ENCODE data around the gene GALK1. TPM values are rescaled to one million over a fixed set of nuclear protein-coding genes. Genes with fewer than 3 reads are reported as not detected.
"Not testable (repeated sequence)": the region's sequence is repeated elsewhere in the genome, so short reads cannot be mapped to it uniquely, and the experiment has no call there.

Gene GALK1
- total RNA-seq, 1 experiment from 2014 or later: 36.7 TPM

DNA sequence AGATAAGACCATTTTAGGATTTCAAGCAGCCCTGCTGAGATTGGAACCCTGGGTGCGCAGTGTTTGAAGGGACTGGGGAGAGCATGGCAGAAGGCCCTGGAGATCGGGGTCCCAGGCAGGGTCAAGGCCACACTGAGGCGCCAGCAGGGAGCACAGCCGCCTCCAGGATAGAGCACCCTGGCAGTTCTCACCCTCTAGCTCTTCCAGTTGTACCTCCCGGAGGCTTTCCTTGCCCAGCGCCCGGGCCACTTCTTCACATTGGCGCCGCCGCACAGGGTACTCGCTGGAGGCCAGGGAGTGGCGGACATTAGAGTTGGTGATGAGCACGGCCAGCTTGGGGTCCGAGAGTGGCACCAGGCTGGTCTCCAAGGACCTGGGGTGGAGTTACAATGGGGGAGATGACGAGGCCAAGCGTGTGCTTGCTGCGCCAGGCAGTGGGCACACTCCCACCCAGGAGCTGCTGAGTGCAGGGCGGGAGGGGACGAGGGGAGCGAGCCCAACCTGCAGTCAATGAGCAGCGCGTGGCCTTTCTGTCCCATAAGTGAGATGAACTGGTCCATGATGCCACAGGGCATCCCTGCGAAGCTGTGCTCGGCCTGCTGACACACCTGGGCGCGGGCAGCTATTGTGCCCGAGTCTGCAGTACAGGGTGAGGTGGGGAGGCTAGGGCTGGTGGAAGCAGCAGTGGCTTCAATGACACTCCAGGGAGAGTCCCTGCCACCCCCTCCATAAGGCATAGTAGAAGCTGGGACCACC is 2.3 kb downstream of the GALK1 start:
- no peak overlapping the region for H3K4ac ChIP-seq (ENCODE audit: low read depth, low read length)
- H2BK15ac ChIP-seq (ENCODE audit: low read depth, low read length): no peak overlapping the region
- peaks cover 11 to 18% of the 10 kb centered on the region in 2 experiments for H3K4me1 Mint-ChIP-seq
- H3K14ac ChIP-seq (ENCODE audit: insufficient read depth, low read length): no peak overlapping the region
- DNase-seq: no peak
- no peak overlapping the region for H4K8ac ChIP-seq (replicated peaks; ENCODE audit: insufficient read length, low read depth, low read length)
- H3K9me3 Mint-ChIP-seq: no peaks in the 10 kb centered on the region
- no peak overlapping the region for H3K27ac Mint-ChIP-seq
- H3K79me1 ChIP-seq (ENCODE audit: insufficient read depth, low read depth, low read length, poor library complexity, severe bottlenecking): no peaks in the 10 kb centered on the region
- H3K9me3 ChIP-seq (ENCODE audit: control insufficient read depth, low read depth, low read length): no peaks in the 10 kb centered on the region
- no peak overlapping the region for H3K23ac ChIP-seq (ENCODE audit: insufficient read length, low read depth, low read length)
- TF ChIP-seq, protein P1, sequence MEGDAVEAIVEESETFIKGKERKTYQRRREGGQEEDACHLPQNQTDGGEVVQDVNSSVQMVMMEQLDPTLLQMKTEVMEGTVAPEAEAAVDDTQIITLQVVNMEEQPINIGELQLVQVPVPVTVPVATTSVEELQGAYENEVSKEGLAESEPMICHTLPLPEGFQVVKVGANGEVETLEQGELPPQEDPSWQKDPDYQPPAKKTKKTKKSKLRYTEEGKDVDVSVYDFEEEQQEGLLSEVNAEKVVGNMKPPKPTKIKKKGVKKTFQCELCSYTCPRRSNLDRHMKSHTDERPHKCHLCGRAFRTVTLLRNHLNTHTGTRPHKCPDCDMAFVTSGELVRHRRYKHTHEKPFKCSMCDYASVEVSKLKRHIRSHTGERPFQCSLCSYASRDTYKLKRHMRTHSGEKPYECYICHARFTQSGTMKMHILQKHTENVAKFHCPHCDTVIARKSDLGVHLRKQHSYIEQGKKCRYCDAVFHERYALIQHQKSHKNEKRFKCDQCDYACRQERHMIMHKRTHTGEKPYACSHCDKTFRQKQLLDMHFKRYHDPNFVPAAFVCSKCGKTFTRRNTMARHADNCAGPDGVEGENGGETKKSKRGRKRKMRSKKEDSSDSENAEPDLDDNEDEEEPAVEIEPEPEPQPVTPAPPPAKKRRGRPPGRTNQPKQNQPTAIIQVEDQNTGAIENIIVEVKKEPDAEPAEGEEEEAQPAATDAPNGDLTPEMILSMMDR (conservative IDR thresholded peaks at IDR 0.05): no peak
- H3K4me3 Mint-ChIP-seq: peak overlapping the region in 1 of 2 experiments; percentile 51; a peak in 2 of 5 replicates
- H3K9ac ChIP-seq (ENCODE audit: extremely low read depth, insufficient read length, low read length): no peak overlapping the region
- H3K18ac ChIP-seq (ENCODE audit: insufficient read length, low read depth, low read length): no peak overlapping the region
- no peaks in the 10 kb centered on the region for H3K4me1 ChIP-seq (ENCODE audit: insufficient read depth, low read length)
- no peak overlapping the region for H3K4me2 ChIP-seq (ENCODE audit: insufficient read depth, insufficient read length, low read length)
- no peak overlapping the region for H2BK20ac ChIP-seq (ENCODE audit: low read depth, low read length, poor library complexity, severe bottlenecking)
- no peak overlapping the region for H3K27ac ChIP-seq (ENCODE audit: insufficient read length, low read depth, low read length)
- H2BK120ac ChIP-seq (ENCODE audit: low read depth, low read length, poor library complexity, severe bottlenecking): no peak overlapping the region
- WGBS (ENCODE audit: extremely low coverage, insufficient read length, low lambda C conversion rate): no CpG with 5 or more reads among the region's 27 CpGs
- H3K36me3 Mint-ChIP-seq (ENCODE audit: insufficient read depth in 1 of 3, low read depth in 3 of 3): peaks cover 0 to 6% (median 2%) of the 10 kb centered on the region in 3 experiments; a peak in 4 of 7 replicates
- peaks cover 11% of the 10 kb centered on the region for H3K23me2 ChIP-seq (ENCODE audit: insufficient read length, low read depth, low read length, poor library complexity, severe bottlenecking)
- no peak overlapping the region for H4K5ac ChIP-seq (ENCODE audit: insufficient read length, low read depth, low read length)
- no peaks in the 10 kb centered on the region for H3K79me2 ChIP-seq (ENCODE audit: insufficient read depth, low read length)
- H3K27me3 ChIP-seq (ENCODE audit: insufficient read depth, low read length): no peaks in the 10 kb centered on the region
- no peak overlapping the region for H2BK5ac ChIP-seq (ENCODE audit: insufficient read length, low read length)
- H4K91ac ChIP-seq (ENCODE audit: insufficient read length, low read depth, low read length): no peak overlapping the region
- H2AK5ac ChIP-seq (ENCODE audit: insufficient read length, low read length): no peak overlapping the region
- H3K56ac ChIP-seq (ENCODE audit: insufficient read length, low read depth, low read length): no peak overlapping the region
- H4K20me1 ChIP-seq (ENCODE audit: control insufficient read depth, insufficient read depth, insufficient read length): no peaks in the 10 kb centered on the region
- no peak overlapping the region for H2BK12ac ChIP-seq (ENCODE audit: insufficient read length, low read depth, low read length)
- no peak overlapping the region for H3T11ph ChIP-seq (ENCODE audit: low read length)
- no peak overlapping the region for H2AFZ ChIP-seq (ENCODE audit: low read length)
- H3K27me3 Mint-ChIP-seq (ENCODE audit: low read depth): no peaks in the 10 kb centered on the region; the same call in 1 of the 2 replicates

DNA sequence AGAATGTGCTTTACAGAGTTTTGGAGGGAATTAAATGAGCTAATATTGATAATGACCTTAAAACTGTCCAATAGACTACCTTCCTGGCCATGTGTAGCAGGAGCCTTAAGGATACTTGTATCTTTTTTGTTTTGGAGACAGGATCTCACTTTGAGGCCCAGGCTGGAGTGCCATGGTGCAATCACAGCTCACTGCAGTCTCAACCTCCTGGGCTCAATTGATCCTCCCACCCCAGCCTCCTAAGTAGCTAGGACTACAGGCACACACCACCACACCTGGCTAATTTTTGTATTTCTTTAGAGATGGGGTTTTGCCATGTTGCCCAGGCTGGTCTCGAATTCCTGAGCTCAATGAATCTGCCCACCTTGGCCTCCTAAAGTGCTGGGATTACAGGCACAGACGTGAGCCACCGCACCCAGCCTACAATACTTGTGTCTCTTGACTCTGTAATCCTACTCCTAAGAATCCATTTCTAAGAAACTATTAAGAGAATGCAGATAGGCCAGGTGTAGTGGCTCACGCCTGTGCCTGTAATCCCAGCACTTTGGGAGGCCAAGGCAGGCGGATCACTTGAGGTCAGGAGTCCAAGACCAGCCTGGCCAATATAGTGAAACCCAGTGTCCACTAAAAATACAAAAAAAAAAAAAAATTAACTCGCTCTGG is 4.9 kb downstream of the GALK1 start:
- not testable (repeated sequence) for H2BK5ac ChIP-seq (ENCODE audit: insufficient read length, low read length); H3K4me2 ChIP-seq (ENCODE audit: insufficient read depth, insufficient read length, low read length); H3K27me3 Mint-ChIP-seq (ENCODE audit: low read depth); H3K79me2 ChIP-seq (ENCODE audit: insufficient read depth, low read length); H3K9me3 ChIP-seq (ENCODE audit: control insufficient read depth, low read depth, low read length); H4K8ac ChIP-seq (replicated peaks; ENCODE audit: insufficient read length, low read depth, low read length); H2AK5ac ChIP-seq (ENCODE audit: insufficient read length, low read length); H3K4ac ChIP-seq (ENCODE audit: low read depth, low read length); H2BK12ac ChIP-seq (ENCODE audit: insufficient read length, low read depth, low read length); H2AFZ ChIP-seq (ENCODE audit: low read length); H3K18ac ChIP-seq (ENCODE audit: insufficient read length, low read depth, low read length); H4K5ac ChIP-seq (ENCODE audit: insufficient read length, low read depth, low read length); H3K36me3 Mint-ChIP-seq (ENCODE audit: insufficient read depth in 1 of 3, low read depth in 3 of 3); H3K14ac ChIP-seq (ENCODE audit: insufficient read depth, low read length); H4K91ac ChIP-seq (ENCODE audit: insufficient read length, low read depth, low read length); H2BK15ac ChIP-seq (ENCODE audit: low read depth, low read length); H3T11ph ChIP-seq (ENCODE audit: low read length); H3K27me3 ChIP-seq (ENCODE audit: insufficient read depth, low read length); H2BK120ac ChIP-seq (ENCODE audit: low read depth, low read length, poor library complexity, severe bottlenecking); H3K27ac ChIP-seq (ENCODE audit: insufficient read length, low read depth, low read length); H3K9ac ChIP-seq (ENCODE audit: extremely low read depth, insufficient read length, low read length); H2BK20ac ChIP-seq (ENCODE audit: low read depth, low read length, poor library complexity, severe bottlenecking); H3K4me3 Mint-ChIP-seq; H3K4me1 ChIP-seq (ENCODE audit: insufficient read depth, low read length); H4K20me1 ChIP-seq (ENCODE audit: control insufficient read depth, insufficient read depth, insufficient read length); H3K9me3 Mint-ChIP-seq; H3K23ac ChIP-seq (ENCODE audit: insufficient read length, low read depth, low read length); H3K79me1 ChIP-seq (ENCODE audit: insufficient read depth, low read depth, low read length, poor library complexity, severe bottlenecking); H3K56ac ChIP-seq (ENCODE audit: insufficient read length, low read depth, low read length); DNase-seq; H3K27ac Mint-ChIP-seq
- peaks cover 11% of the 10 kb centered on the region for H3K23me2 ChIP-seq (ENCODE audit: insufficient read length, low read depth, low read length, poor library complexity, severe bottlenecking)
- H3K4me1 Mint-ChIP-seq: peaks cover 9 to 15% of the 10 kb centered on the region in 2 experiments
- WGBS (ENCODE audit: extremely low coverage, insufficient read length, low lambda C conversion rate): no CpG with 5 or more reads among the region's 6 CpGs
